COLO829 (cell line): ENCODE data around the gene POLR1B.
"Not testable (repeated sequence)": the region's sequence is repeated elsewhere in the genome, so short reads cannot be mapped to it uniquely, and the experiment has no call there.

Source experiments
- DNase-seq: peaks from one replicate; pipeline ENCODE4 v3.0.0; 2012; ENCODE audit warnings: low spot score

Gene POLR1B

GRCh38 chr2:112601754-112602153 is 59.5 kb downstream of the POLR1B start:
- DNase-seq: no peak

GRCh38 chr2:112602917-112603316 is 60.7 kb downstream of the POLR1B start:
- DNase-seq: no peak

GRCh38 chr2:112603731-112604130 is 61.5 kb downstream of the POLR1B start:
- DNase-seq: no peak

GRCh38 chr2:112604952-112605351 is 62.7 kb downstream of the POLR1B start:
- no peak for DNase-seq

- no peak for DNase-seq
Measured at GRCh38 chr2:112605926-112606325, 63.7 kb downstream of the POLR1B start.

GRCh38 chr2:112606547-112606946 is 64.3 kb downstream of the POLR1B start:
- no peak for DNase-seq

- DNase-seq: no peak
Measured at GRCh38 chr2:112607680-112608438, 65.6 kb downstream of the POLR1B start.

GRCh38 chr2:112609320-112609719 is 67.1 kb downstream of the POLR1B start:
- not testable (repeated sequence) for DNase-seq

- not testable (repeated sequence) for DNase-seq
Measured at GRCh38 chr2:112612283-112612682, 70.0 kb downstream of the POLR1B start.

GRCh38 chr2:112614201-112614840 is 72.1 kb downstream of the POLR1B start:
- DNase-seq: no peak

GRCh38 chr2:112615051-112615450 is 72.8 kb downstream of the POLR1B start:
- no peak for DNase-seq

- not testable (repeated sequence) for DNase-seq
Measured at GRCh38 chr2:112615798-112616197, 73.5 kb downstream of the POLR1B start.

GRCh38 chr2:112618383-112618782 is 76.1 kb downstream of the POLR1B start:
- no peak for DNase-seq

GRCh38 chr2:112621790-112622527 is 79.7 kb downstream of the POLR1B start:
- DNase-seq: no peak

- no peak for DNase-seq
Measured at GRCh38 chr2:112622528-112622849, 80.2 kb downstream of the POLR1B start.

GRCh38 chr2:112623913-112624777 is 81.9 kb downstream of the POLR1B start:
- no peak for DNase-seq

- DNase-seq: no peak
Measured at GRCh38 chr2:112625474-112626114, 83.3 kb downstream of the POLR1B start.

- DNase-seq: peak; percentile 62
Measured at GRCh38 chr2:112626604-112627059, 84.4 kb downstream of the POLR1B start.
